Measurements from ENCODE around the gene PPARG.

Gene PPARG

GRCh38 chr3:12338595-12339546 lies 50.0 kb downstream of the PPARG start:
- in situ Hi-C loops (cut with MboI; ENCODE audit: low sequenced_read_pairs, unreplicated experiment) = no loop called here
- no peak for TF ChIP-seq CTCF (IDR thresholded peaks at IDR 0.05; ENCODE audit: borderline replicate concordance, control extremely low read depth, extremely low read depth, insufficient read depth, missing control alignments)
- no peak for DNase-seq (ENCODE audit: low spot score)

- no peak for DNase-seq (ENCODE audit: low spot score)
- in situ Hi-C loops (cut with MboI; ENCODE audit: low sequenced_read_pairs, unreplicated experiment) = no loop called here
- TF ChIP-seq CTCF (IDR thresholded peaks at IDR 0.05; ENCODE audit: borderline replicate concordance, control extremely low read depth, extremely low read depth, insufficient read depth, missing control alignments) = no peak
Observed at GRCh38 chr3:12339701-12340480, 51.0 kb downstream of the PPARG start.

- in situ Hi-C loops (cut with MboI; ENCODE audit: low sequenced_read_pairs, unreplicated experiment) = no loop called here
- DNase-seq (ENCODE audit: low spot score) = no peak
Observed at GRCh38 chr3:12340506-12340905, 51.6 kb downstream of the PPARG start.

GRCh38 chr3:12342151-12342550 lies 53.3 kb downstream of the PPARG start:
- TF ChIP-seq CTCF (IDR thresholded peaks at IDR 0.05; ENCODE audit: borderline replicate concordance, control extremely low read depth, extremely low read depth, insufficient read depth, missing control alignments) = no peak
- DNase-seq (ENCODE audit: low spot score) = no peak
- in situ Hi-C loops (cut with MboI; ENCODE audit: low sequenced_read_pairs, unreplicated experiment) = no loop called here

More at GRCh38 chr3:12340506-12340905, 51.6 kb downstream of the PPARG start:
- TF ChIP-seq CTCF (IDR thresholded peaks at IDR 0.05; ENCODE audit: borderline replicate concordance, control extremely low read depth, extremely low read depth, insufficient read depth, missing control alignments) = no peak

GRCh38 chr3:12343047-12343501 lies 54.2 kb downstream of the PPARG start:
- no peak for DNase-seq (ENCODE audit: low spot score)
- in situ Hi-C loops (cut with MboI; ENCODE audit: low sequenced_read_pairs, unreplicated experiment) = no loop called here
- no peak for TF ChIP-seq CTCF (IDR thresholded peaks at IDR 0.05; ENCODE audit: borderline replicate concordance, control extremely low read depth, extremely low read depth, insufficient read depth, missing control alignments)

GRCh38 chr3:12345141-12345561 lies 56.3 kb downstream of the PPARG start:
- in situ Hi-C loops (cut with MboI; ENCODE audit: low sequenced_read_pairs, unreplicated experiment) = no loop called here
- TF ChIP-seq CTCF (IDR thresholded peaks at IDR 0.05; ENCODE audit: borderline replicate concordance, control extremely low read depth, extremely low read depth, insufficient read depth, missing control alignments) = no peak
- DNase-seq (ENCODE audit: low spot score) = no peak
